GM21528 (cell line): ENCODE data around the gene C17orf67.

Experiments
- ATAC-seq: cut with Tn5 transposase; IDR thresholded peaks from one replicate; pipeline ENCODE4 v1.9.1; 2021; ENCODE audit warnings: mild to moderate bottlenecking, moderate library complexity; ENCODE audit not compliant: unreplicated experiment, low FRiP score

The C17orf67 gene

GRCh38 chr17:56834380-56835263 lies 902 bp upstream of the C17orf67 start:
- ATAC-seq, result peak; percentile 28

GRCh38 chr17:56833057-56833808 lies 487 bp downstream of the C17orf67 start:
- peak; percentile 56 for ATAC-seq

GRCh38 chr17:56832446-56832845 lies 1.3 kb downstream of the C17orf67 start:
- no peak for ATAC-seq

GRCh38 chr17:56831369-56832095 lies 2.2 kb downstream of the C17orf67 start:
- no peak for ATAC-seq

- no peak for ATAC-seq
Observed at GRCh38 chr17:56830726-56831368, 2.9 kb downstream of the C17orf67 start.

GRCh38 chr17:56826611-56827414 lies 6.9 kb downstream of the C17orf67 start:
- ATAC-seq, result no peak

- no peak for ATAC-seq
Observed at GRCh38 chr17:56824503-56824902, 9.2 kb downstream of the C17orf67 start.

- ATAC-seq, result no peak
Observed at GRCh38 chr17:56823848-56824247, 9.9 kb downstream of the C17orf67 start.

- no peak for ATAC-seq
Observed at GRCh38 chr17:56822725-56823124, 11.0 kb downstream of the C17orf67 start.

GRCh38 chr17:56821847-56822534 lies 11.7 kb downstream of the C17orf67 start:
- ATAC-seq, result no peak

- no peak for ATAC-seq
Observed at GRCh38 chr17:56820207-56820606, 13.5 kb downstream of the C17orf67 start.

GRCh38 chr17:56819431-56820145 lies 14.1 kb downstream of the C17orf67 start:
- peak; percentile 79 for ATAC-seq

- no peak for ATAC-seq
Observed at GRCh38 chr17:56819030-56819429, 14.7 kb downstream of the C17orf67 start.

- ATAC-seq, result no peak
Observed at GRCh38 chr17:56817066-56817465, 16.7 kb downstream of the C17orf67 start.

GRCh38 chr17:56815711-56816110 lies 18.0 kb downstream of the C17orf67 start:
- ATAC-seq, result no peak

GRCh38 chr17:56812901-56813388 lies 20.8 kb downstream of the C17orf67 start:
- ATAC-seq, result no peak

- no peak for ATAC-seq
Observed at GRCh38 chr17:56810891-56811775, 22.6 kb downstream of the C17orf67 start.
